LNCaP clone FGC (cell line): ENCODE measurements around the gene TOMM5.
A peak's percentile ranks its signal among the peaks of the same experiment; 100 is the strongest.

Experiments
- DNase-seq: peaks from one replicate; pipeline ENCODE4 v3.0.0-alpha.2; 2011; ENCODE audit warnings: low read depth
- H3K4me3 ChIP-seq: 2 replicates; pipeline ENCODE4 v1.5.1; 2011; ENCODE audit warnings: mild to moderate bottlenecking, low read depth, low read length, control low read depth
- CTCF ChIP-seq: IDR thresholded peaks from 2 replicates; pipeline ENCODE4 v1.5.1; 2012; ENCODE audit warnings: mild to moderate bottlenecking; ENCODE audit not compliant: control insufficient read depth, insufficient read depth; ENCODE audit errors: extremely low read depth

Gene TOMM5

GRCh38 chr9:37575511-37575914 lies 16.9 kb downstream of the TOMM5 start:
- DNase-seq: no peak
- TF ChIP-seq CTCF: no peak
- peak overlapping the region; percentile 79 for H3K4me3 ChIP-seq

GRCh38 chr9:37575001-37575400 lies 17.4 kb downstream of the TOMM5 start:
- DNase-seq: no peak
- peak overlapping the region; percentile 79; the same call in 1 of the 2 replicates for H3K4me3 ChIP-seq
- no peak for TF ChIP-seq CTCF

GRCh38 chr9:37574241-37574721 lies 18.1 kb downstream of the TOMM5 start:
- no peak for TF ChIP-seq CTCF
- no peak for DNase-seq
- no peak overlapping the region for H3K4me3 ChIP-seq

GRCh38 chr9:37571282-37571681 lies 21.1 kb downstream of the TOMM5 start:
- no peak for TF ChIP-seq CTCF
- no peak overlapping the region for H3K4me3 ChIP-seq
- DNase-seq: no peak

GRCh38 chr9:37566716-37567115 lies 25.7 kb downstream of the TOMM5 start:
- TF ChIP-seq CTCF: no peak
- H3K4me3 ChIP-seq: no peak overlapping the region
- DNase-seq: no peak

- no peak for DNase-seq
- no peak for TF ChIP-seq CTCF
- no peak overlapping the region for H3K4me3 ChIP-seq
Observed at GRCh38 chr9:37565661-37566618, 26.5 kb downstream of the TOMM5 start.
